Measurements from ENCODE around the gene SLC34A3.

DNA sequence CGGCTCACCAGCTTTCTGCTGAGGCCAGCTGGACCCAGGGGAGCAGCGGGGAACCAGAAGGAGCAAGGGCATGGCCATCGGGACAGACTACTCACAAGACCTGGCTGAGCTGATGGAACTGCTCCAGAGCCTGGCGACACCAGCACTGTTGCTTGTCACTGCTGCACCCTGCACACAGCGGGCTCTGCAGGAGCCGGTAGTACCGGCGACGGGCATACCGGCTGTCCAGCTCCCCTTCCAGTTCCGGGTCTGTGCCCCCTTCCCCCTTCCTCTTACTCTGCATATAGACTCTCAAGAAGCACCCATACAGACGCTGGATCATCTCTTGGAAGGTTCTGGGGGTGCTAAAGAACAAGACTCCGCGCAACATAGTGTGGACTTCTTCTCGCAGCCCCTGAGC is 43.3 kb upstream of the SLC34A3 start:
- no peak for TF ChIP-seq YY1 (IDR thresholded peaks at IDR 0.05; ENCODE audit: low read depth)
- TF ChIP-seq TEAD4 (IDR thresholded peaks at IDR 0.05): no peak
- TF ChIP-seq TAF1 (IDR thresholded peaks at IDR 0.05; ENCODE audit: low read depth): no peak
- TF ChIP-seq EGR1 (IDR thresholded peaks at IDR 0.05): no peak
- TF ChIP-seq, protein P1, sequence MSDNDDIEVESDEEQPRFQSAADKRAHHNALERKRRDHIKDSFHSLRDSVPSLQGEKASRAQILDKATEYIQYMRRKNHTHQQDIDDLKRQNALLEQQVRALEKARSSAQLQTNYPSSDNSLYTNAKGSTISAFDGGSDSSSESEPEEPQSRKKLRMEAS (IDR thresholded peaks at IDR 0.05): no peak
- no peak for TF ChIP-seq EP300 (IDR thresholded peaks at IDR 0.05; ENCODE audit: borderline replicate concordance)
- TF ChIP-seq CEBPB (IDR thresholded peaks at IDR 0.05): no peak
- TF ChIP-seq CREB1 (IDR thresholded peaks at IDR 0.05; ENCODE audit: low read depth): no peak
- TF ChIP-seq, protein P2, sequence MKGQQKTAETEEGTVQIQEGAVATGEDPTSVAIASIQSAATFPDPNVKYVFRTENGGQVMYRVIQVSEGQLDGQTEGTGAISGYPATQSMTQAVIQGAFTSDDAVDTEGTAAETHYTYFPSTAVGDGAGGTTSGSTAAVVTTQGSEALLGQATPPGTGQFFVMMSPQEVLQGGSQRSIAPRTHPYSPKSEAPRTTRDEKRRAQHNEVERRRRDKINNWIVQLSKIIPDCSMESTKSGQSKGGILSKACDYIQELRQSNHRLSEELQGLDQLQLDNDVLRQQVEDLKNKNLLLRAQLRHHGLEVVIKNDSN (IDR thresholded peaks at IDR 0.05): no peak
